GM12874 (cell line): ENCODE data around the gene ABI3BP.

Experiments
- CTCF ChIP-seq: IDR thresholded peaks from 2 replicates; pipeline ENCODE4 v1.5.1; 2011; ENCODE audit warnings: low read depth, mild to moderate bottlenecking, control low read depth, low read length, moderate library complexity; ENCODE audit not compliant: insufficient read depth

Gene ABI3BP

GRCh38 chr3:100896994-100897393, 96.2 kb downstream of the ABI3BP start:
- no peak for TF ChIP-seq CTCF

- 0 out of 2 replicates have a peak, but pooled peaks have one; percentile 11 for TF ChIP-seq CTCF
Observed at GRCh38 chr3:100893590-100893989, 99.6 kb downstream of the ABI3BP start.

GRCh38 chr3:100893108-100893507, 100.1 kb downstream of the ABI3BP start:
- no peak for TF ChIP-seq CTCF

GRCh38 chr3:100891827-100892226, 101.4 kb downstream of the ABI3BP start:
- no peak for TF ChIP-seq CTCF

- 0 out of 2 replicates have a peak, but pooled peaks have one; percentile 4 for TF ChIP-seq CTCF
Observed at GRCh38 chr3:100891033-100891432, 102.2 kb downstream of the ABI3BP start.

- TF ChIP-seq CTCF = no peak
Observed at GRCh38 chr3:100888881-100889280, 104.3 kb downstream of the ABI3BP start.

GRCh38 chr3:100882571-100882984, 110.6 kb downstream of the ABI3BP start:
- no peak for TF ChIP-seq CTCF

- no peak for TF ChIP-seq CTCF
Observed at GRCh38 chr3:100880845-100881244, 112.4 kb downstream of the ABI3BP start.
